Measurements from ENCODE around the gene DSCAML1. TPM values are rescaled to one million over a fixed set of nuclear protein-coding genes. Genes with fewer than 3 reads are reported as not detected.

Gene DSCAML1
- total RNA-seq: 8.1 TPM

GRCh38 chr11:117796872-117797529, at the start of gene DSCAML1:
TSS of gene DSCAML1 (minus strand) at chr11:117797216. CDS start at chr11:117797079, 137 bp downstream.

GRCh38 chr11:117824571-117825537, 27.8 kb upstream of the DSCAML1 start, which contains the start of gene FXYD2:
TSS of gene FXYD2 (minus strand) at chr11:117824744. CDS start at chr11:117824678, 66 bp downstream.

Other genes with a start within 250 kb of the DSCAML1 start
- gene FXYD2, start 27.5 kb upstream of the DSCAML1 start, total RNA-seq: 1.8 TPM
- gene FXYD6, start 79.4 kb upstream of the DSCAML1 start, total RNA-seq: 164 TPM
- 0.23 TPM for gene TMPRSS13, start 132.2 kb upstream of the DSCAML1 start, total RNA-seq
- gene IL10RA, start 189.2 kb upstream of the DSCAML1 start, total RNA-seq: 3.7 TPM

Data from diencephalon (tissue), 1 donor.